Stimulated activated CD8-positive, alpha-beta memory T cell treated with anti-CD3 and anti-CD28 coated beads, Interleukin-15, amount 100 ng/mL, for 1 hour (primary cell): ENCODE results near the gene MAGEC2.

Source experiments
- DNase-seq: peaks from one replicate; pipeline ENCODE4 v3.0.0-alpha.2; 2020; ENCODE audit warnings: low read depth

MAGEC2 gene

GRCh38 chrX:142204522-142205433, at the start of gene MAGEC2:
Gene MAGEC2 (minus strand): TSS chrX:142205290. CDS start chrX:142203987, 1,303 bp downstream.
- DNase-seq = no peak

- no peak for DNase-seq
Measured at GRCh38 chrX:142251680-142252079, 46.6 kb upstream of the MAGEC2 start.

- DNase-seq = no peak
Measured at GRCh38 chrX:142251202-142251601, 46.1 kb upstream of the MAGEC2 start.

- DNase-seq = no peak
Measured at GRCh38 chrX:142250502-142250901, 45.4 kb upstream of the MAGEC2 start.

GRCh38 chrX:142249721-142250120, 44.6 kb upstream of the MAGEC2 start:
- no peak for DNase-seq

- no peak for DNase-seq
Measured at GRCh38 chrX:142244568-142244967, 39.5 kb upstream of the MAGEC2 start.

- DNase-seq = no peak
Measured at GRCh38 chrX:142238536-142238935, 33.4 kb upstream of the MAGEC2 start.

GRCh38 chrX:142233400-142233799, 28.3 kb upstream of the MAGEC2 start:
- DNase-seq = no peak

- DNase-seq = no peak
Measured at GRCh38 chrX:142214081-142214480, 9.0 kb upstream of the MAGEC2 start.

GRCh38 chrX:142201113-142201512, 4.0 kb downstream of the MAGEC2 start:
- DNase-seq = no peak

- DNase-seq = no peak
Measured at GRCh38 chrX:142186103-142186502, 19.0 kb downstream of the MAGEC2 start.

- no peak for DNase-seq
Measured at GRCh38 chrX:142184756-142185602, 20.1 kb downstream of the MAGEC2 start.

- no peak for DNase-seq
Measured at GRCh38 chrX:142156567-142156966, 48.5 kb downstream of the MAGEC2 start.
